Nephron progenitor cell (in vitro differentiated cells): ENCODE measurements around the gene FRMPD4.
A peak's percentile ranks its signal among the peaks of the same experiment; 100 is the strongest.

Experiments used
- DNase-seq: peaks from one replicate; pipeline ENCODE4 v3.0.0; 2021
- H3K27ac Mint-ChIP-seq: 2 replicates; pipeline ENCODE4 v1.8.0; 2021; ENCODE audit warnings: mild to moderate bottlenecking, moderate library complexity, mixed read lengths
- H3K27me3 Mint-ChIP-seq: 2 replicates; pipeline ENCODE4 v1.8.0; 2021; ENCODE audit warnings: mild to moderate bottlenecking, low read depth, mixed read lengths; ENCODE audit not compliant: poor library complexity
- H3K36me3 Mint-ChIP-seq: 2 replicates; pipeline ENCODE4 v1.8.0; 2021; ENCODE audit warnings: low read depth, mixed read lengths
- H3K4me1 Mint-ChIP-seq: 2 replicates; pipeline ENCODE4 v1.8.0; 2021; ENCODE audit warnings: mixed read lengths
- H3K4me3 Mint-ChIP-seq: 2 replicates; pipeline ENCODE4 v1.8.0; 2021; ENCODE audit warnings: mild to moderate bottlenecking, moderate library complexity, mixed read lengths
- H3K9me3 Mint-ChIP-seq: 2 replicates; pipeline ENCODE4 v1.8.0; 2021; ENCODE audit warnings: mild to moderate bottlenecking, moderate library complexity, mixed read lengths
- CTCF ChIP-seq: fragments of 200-600 bp; sonication (generic); IDR thresholded peaks from 2 replicates; pipeline ENCODE4 v1.5.0; 2021; ENCODE audit warnings: antibody characterized with exemption

FRMPD4 gene

GRCh38 chrX:12332786-12333347, 194.6 kb downstream of the FRMPD4 start:
- H3K27me3 Mint-ChIP-seq = no peaks in the 10 kb centered on the region
- no peaks in the 10 kb centered on the region for H3K4me1 Mint-ChIP-seq
- H3K4me3 Mint-ChIP-seq = no peak overlapping the region
- no peaks in the 10 kb centered on the region for H3K36me3 Mint-ChIP-seq
- H3K27ac Mint-ChIP-seq = no peak overlapping the region
- DNase-seq = no peak
- H3K9me3 Mint-ChIP-seq = no peaks in the 10 kb centered on the region
- TF ChIP-seq CTCF = no peak

- no peaks in the 10 kb centered on the region for H3K4me1 Mint-ChIP-seq
- no peak overlapping the region for H3K27ac Mint-ChIP-seq
- no peak for TF ChIP-seq CTCF
- H3K4me3 Mint-ChIP-seq = no peak overlapping the region
- peaks cover 31% of the 10 kb centered on the region for H3K9me3 Mint-ChIP-seq
- DNase-seq = no peak
- H3K36me3 Mint-ChIP-seq = no peaks in the 10 kb centered on the region
- H3K27me3 Mint-ChIP-seq = peaks cover 3% of the 10 kb centered on the region
Measured at GRCh38 chrX:12339921-12340320, 201.6 kb downstream of the FRMPD4 start.

GRCh38 chrX:12344954-12345353, 206.7 kb downstream of the FRMPD4 start:
- no peak for TF ChIP-seq CTCF
- Mint-ChIP-seq H3K9me3 (peaks cover 25% of the 10 kb centered on the region), H3K27me3 (peaks cover 3% of the 10 kb centered on the region), H3K36me3 (no peaks in the 10 kb centered on the region), H3K27ac (no peak overlapping the region), H3K4me1 (no peaks in the 10 kb centered on the region), H3K4me3 (no peak overlapping the region)
- DNase-seq = no peak

GRCh38 chrX:12349201-12349600, 210.9 kb downstream of the FRMPD4 start:
- Mint-ChIP-seq H3K27ac (no peak overlapping the region), H3K4me1 (no peaks in the 10 kb centered on the region), H3K4me3 (no peak overlapping the region), H3K36me3 (no peaks in the 10 kb centered on the region), H3K9me3 (peaks cover 5% of the 10 kb centered on the region), H3K27me3 (no peaks in the 10 kb centered on the region)
- no peak for TF ChIP-seq CTCF
- DNase-seq = no peak

- no peak for TF ChIP-seq CTCF
- no peaks in the 10 kb centered on the region for H3K4me1 Mint-ChIP-seq
- H3K27me3 Mint-ChIP-seq = peaks cover 5% of the 10 kb centered on the region
- no peak overlapping the region for H3K4me3 Mint-ChIP-seq
- H3K27ac Mint-ChIP-seq = no peak overlapping the region
- H3K36me3 Mint-ChIP-seq = no peaks in the 10 kb centered on the region
- H3K9me3 Mint-ChIP-seq = peaks cover 5% of the 10 kb centered on the region
- DNase-seq = peak; percentile 3
Measured at GRCh38 chrX:12352922-12353321, 214.6 kb downstream of the FRMPD4 start.

GRCh38 chrX:12360383-12360782, 222.1 kb downstream of the FRMPD4 start:
- no peak overlapping the region for H3K27ac Mint-ChIP-seq
- peaks cover 25% of the 10 kb centered on the region for H3K9me3 Mint-ChIP-seq
- no peaks in the 10 kb centered on the region for H3K36me3 Mint-ChIP-seq
- H3K4me1 Mint-ChIP-seq = no peaks in the 10 kb centered on the region
- no peak for DNase-seq
- H3K4me3 Mint-ChIP-seq = no peak overlapping the region
- peaks cover 5% of the 10 kb centered on the region for H3K27me3 Mint-ChIP-seq
- no peak for TF ChIP-seq CTCF
